GM18507 (cell line): ENCODE results near the gene ANKRD18B.
"Not testable (repeated sequence)": the region's sequence is repeated elsewhere in the genome, so short reads cannot be mapped to it uniquely, and the experiment has no call there.

Source experiments
- DNase-seq: peaks from one replicate; pipeline ENCODE4 v3.0.0; 2011; ENCODE audit warnings: low read depth; ENCODE audit not compliant: insufficient read length; ENCODE audit errors: extremely low spot score
- FAIRE-seq: peaks from 2 replicates; lab custom pipeline; 2011; peaks lifted over from hg19 to GRCh38; lab: Jason Lieb, UNC

ANKRD18B gene

GRCh38 chr9:33524306-33524947 lies 376 bp downstream of the ANKRD18B start:
- FAIRE-seq: no peak
- no peak for DNase-seq

DNA sequence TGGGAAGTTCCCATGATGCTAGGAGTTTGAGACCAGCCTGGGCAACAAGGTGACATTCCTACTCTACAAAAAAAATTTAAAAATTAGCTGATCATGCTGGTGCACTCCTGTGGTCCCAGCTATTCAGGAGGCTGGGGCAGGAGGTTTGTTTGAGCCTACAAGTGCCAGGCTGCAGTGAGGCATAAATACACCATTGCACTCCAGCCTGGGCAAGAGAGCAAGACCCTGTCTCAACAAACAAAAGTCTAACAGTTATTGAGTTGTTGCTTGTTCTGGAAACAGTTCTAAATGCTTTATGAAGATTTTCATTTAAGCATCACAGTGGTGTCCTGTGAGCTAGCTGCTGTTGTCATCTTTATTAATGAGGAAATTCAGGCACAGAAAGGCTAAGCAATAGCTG lies 4.0 kb downstream of the ANKRD18B start:
- not testable (repeated sequence) for DNase-seq, FAIRE-seq

GRCh38 chr9:33533958-33534357 lies 9.9 kb downstream of the ANKRD18B start:
- FAIRE-seq, DNase-seq: not testable (repeated sequence)

- DNase-seq: no peak
- no peak for FAIRE-seq
Measured at GRCh38 chr9:33535541-33535940, 11.5 kb downstream of the ANKRD18B start.

DNA sequence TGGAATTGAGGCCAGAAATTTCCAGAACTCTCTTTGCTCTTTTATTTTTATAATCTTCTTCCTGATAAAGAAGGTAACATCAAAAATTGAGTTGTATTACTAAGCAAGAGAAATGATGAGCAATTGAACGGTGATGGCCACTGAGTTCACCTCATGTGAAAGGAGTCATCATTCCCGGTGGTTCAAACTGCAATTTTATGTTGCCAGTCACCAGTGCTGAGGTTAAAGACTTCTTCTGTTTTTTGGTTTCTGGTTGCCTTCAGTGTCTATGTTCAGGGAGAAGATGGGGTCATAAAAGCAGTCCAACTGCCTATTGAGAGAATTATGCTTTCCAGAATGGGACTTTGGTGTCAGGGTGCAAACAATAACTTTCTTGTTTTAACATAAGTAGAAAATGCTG lies 19.4 kb downstream of the ANKRD18B start:
- not testable (repeated sequence) for FAIRE-seq, DNase-seq

- FAIRE-seq, DNase-seq: not testable (repeated sequence)
Measured at GRCh38 chr9:33545715-33546114, 21.7 kb downstream of the ANKRD18B start.

- DNase-seq, FAIRE-seq: not testable (repeated sequence)
Measured at GRCh38 chr9:33548816-33549215, 24.8 kb downstream of the ANKRD18B start.

- not testable (repeated sequence) for FAIRE-seq, DNase-seq
Measured at GRCh38 chr9:33549418-33549817, 25.4 kb downstream of the ANKRD18B start.

DNA sequence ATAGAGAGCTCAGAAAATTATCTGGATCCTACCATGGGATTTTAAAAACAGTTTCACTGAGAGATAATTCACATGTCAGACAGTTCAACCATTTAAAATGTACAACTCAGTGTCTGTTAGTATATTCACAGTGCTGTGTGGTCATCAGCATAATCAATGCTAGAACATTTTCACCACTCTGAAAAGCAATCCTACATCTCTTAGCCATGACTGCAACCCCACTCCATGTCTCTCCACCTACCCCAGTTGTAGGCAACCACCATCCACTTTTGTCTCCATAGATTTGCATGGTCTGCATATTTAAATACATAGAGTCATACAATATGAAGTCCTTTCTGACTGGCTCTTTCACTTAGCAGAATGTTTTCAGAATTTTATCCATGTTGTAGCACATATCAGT lies 27.1 kb downstream of the ANKRD18B start:
- not testable (repeated sequence) for FAIRE-seq, DNase-seq

DNA sequence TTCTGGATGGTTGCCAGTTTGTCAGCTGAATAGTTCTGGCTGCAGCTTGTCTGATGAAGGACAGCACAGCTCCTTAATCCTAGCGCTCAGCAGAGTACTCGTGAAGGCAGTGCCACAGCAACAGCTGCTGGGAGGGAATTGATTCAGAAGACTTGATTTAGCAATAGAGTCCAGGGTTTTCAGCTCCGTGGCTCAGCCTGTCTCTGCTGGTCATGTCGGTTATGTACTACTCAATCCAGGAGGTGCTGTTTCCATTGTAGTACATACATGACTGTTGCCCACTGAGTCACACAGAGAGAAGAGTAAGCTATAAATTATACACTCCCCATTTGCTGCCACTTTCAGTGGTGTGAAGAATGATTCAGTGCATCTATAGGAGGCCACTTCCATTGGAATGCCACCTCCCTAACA lies 28.3 kb downstream of the ANKRD18B start:
- DNase-seq: not testable (repeated sequence)

GRCh38 chr9:33560217-33560616 lies 36.2 kb downstream of the ANKRD18B start:
- DNase-seq, FAIRE-seq: not testable (repeated sequence)

More for the DNA sequence above, 28.3 kb downstream of the ANKRD18B start:
- FAIRE-seq: not testable (repeated sequence)

GRCh38 chr9:33562196-33562595 lies 38.1 kb downstream of the ANKRD18B start:
- FAIRE-seq, DNase-seq: not testable (repeated sequence)

DNA sequence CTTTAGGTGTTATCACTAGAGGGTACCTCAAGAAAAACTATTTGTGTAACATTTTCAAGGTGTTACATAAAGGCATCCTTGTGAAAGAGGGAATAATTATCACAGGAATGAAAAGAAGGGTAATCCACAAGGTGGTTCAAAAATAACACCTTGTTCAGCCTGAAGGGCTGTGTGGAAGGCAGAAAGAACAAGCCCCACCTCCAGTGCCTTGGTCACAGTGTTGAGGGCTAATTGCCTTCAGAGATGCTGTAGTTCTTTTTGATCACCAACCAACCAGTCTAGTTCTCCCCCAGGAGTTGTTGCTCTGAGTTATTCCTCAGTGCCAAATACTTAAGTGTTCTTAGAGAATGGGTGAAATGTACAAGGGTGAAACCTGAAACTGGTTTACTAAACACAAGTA lies 43.7 kb downstream of the ANKRD18B start:
- FAIRE-seq: not testable (repeated sequence)

GRCh38 chr9:33577786-33578185 lies 53.7 kb downstream of the ANKRD18B start:
- not testable (repeated sequence) for FAIRE-seq, DNase-seq

More for the DNA sequence above, 43.7 kb downstream of the ANKRD18B start:
- DNase-seq: not testable (repeated sequence)

DNA sequence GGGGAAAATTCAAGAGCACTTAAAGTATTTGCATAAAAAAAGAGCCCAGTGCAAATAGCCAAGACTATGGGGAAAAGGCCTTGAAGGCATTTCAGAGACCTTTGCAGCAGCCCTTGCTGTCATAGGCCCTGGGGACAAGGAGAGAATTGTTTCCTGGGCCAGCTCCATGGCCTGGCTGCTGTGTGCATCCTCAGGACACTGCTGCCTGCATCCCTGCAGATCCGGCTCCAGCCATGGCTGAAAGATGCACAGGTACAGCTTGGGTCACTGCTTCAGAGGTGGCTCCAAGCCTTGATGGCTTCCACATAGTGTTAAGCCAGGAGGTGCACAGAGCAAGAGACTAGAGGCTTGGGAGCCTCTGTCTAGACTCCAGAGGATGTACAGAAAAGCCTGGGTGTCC lies 55.9 kb downstream of the ANKRD18B start:
- DNase-seq, FAIRE-seq: not testable (repeated sequence)

DNA sequence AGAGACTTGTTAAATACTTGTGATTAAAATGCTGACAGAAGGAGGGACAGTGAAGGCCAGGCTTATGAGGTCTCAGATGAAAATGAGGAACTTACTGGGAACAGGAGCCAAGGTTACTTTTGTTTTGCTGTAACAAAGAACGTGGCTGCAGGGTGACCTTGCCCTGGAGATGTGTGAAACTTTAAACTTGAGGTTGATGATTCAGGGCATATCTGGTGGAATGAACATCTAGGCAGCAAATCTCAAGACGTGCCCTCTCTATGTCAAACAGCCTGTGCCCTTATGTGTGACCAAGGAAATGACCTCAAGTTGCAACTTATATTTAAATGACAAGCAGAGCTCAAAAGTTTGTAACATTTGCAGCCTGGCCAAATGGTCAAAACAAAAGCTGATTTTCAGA lies 58.6 kb downstream of the ANKRD18B start:
- not testable (repeated sequence) for FAIRE-seq, DNase-seq

GRCh38 chr9:33586128-33586527 lies 62.1 kb downstream of the ANKRD18B start:
- DNase-seq, FAIRE-seq: not testable (repeated sequence)

DNA sequence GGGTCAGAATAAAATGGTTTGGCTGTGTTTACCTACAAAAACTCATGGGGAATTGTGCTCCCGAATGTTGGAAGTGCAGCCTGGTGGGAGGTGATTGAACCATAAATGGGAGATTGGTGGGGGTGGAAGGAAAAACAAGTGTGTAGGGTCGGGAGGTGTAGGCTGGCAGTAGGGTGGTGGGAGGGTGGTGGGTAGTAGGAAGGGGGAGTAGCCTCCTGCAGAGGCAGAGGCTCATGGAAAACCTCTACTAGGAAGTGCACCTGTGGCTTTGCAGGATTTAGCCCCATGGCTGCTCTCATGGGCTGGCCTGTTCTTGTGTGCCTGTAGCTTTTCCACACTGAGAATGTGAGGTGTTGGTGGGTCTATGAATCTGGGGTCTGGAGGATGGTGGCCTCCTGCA lies 63.7 kb downstream of the ANKRD18B start:
- FAIRE-seq, DNase-seq: not testable (repeated sequence)

GRCh38 chr9:33588876-33589275 lies 64.8 kb downstream of the ANKRD18B start:
- not testable (repeated sequence) for FAIRE-seq, DNase-seq

- DNase-seq, FAIRE-seq: not testable (repeated sequence)
Measured at GRCh38 chr9:33590857-33591256, 66.8 kb downstream of the ANKRD18B start.

- not testable (repeated sequence) for FAIRE-seq
Measured at GRCh38 chr9:33596974-33597373, 72.9 kb downstream of the ANKRD18B start.

More at GRCh38 chr9:33596974-33597373, 72.9 kb downstream of the ANKRD18B start:
- not testable (repeated sequence) for DNase-seq
